ENCODE results near the gene KCNQ5. TPM values are rescaled to one million over a fixed set of nuclear protein-coding genes. Genes with fewer than 3 reads are reported as not detected.

The KCNQ5 gene
- total RNA-seq, 1 donor from 2014 or later, result 0.08 TPM

DNA sequence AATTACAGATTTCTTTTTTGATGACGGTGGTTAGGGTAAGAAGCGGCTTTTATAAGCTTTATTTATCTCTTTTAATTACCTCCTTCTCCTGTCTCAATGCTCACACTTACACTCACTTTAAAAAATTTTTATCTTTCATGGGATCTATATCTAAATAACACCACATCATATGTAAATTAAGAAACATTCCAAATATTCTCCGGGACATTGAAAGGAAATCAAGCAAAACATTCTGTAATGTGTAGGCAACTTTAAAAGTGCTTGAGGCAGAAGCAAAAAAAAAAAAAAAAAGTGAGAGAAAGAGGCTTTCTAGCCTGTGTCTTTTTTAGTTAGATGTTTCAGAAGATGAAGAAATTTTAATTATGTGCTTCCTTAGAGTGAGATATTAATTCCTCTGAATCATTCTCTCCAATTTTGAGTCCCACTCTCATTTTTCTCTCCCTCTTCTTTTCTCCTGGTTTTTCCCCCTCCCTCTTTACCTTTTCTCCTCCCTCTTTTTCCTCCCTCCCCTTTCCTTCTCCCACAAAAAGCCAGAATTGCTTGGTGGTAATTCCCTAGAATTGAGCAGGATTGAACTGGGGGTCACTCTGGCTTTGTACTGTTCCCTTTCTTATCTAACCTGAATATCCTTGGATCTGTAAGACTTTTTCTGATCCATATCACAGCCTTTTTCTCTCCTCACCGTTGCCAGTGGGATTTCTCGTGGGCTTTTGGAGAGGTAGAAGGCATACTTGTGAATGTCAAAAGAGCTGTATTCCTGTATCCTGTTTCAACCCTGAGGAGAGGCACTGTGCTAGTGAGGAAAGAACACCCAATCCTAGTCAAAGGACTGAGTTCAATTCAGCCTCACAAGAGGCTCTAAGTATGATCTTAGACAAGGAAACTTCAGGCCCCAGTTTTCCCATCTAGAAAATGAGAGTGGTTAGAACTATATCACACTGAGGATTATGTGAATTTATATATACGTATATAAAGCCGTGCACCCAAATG is 30.4 kb downstream of the KCNQ5 start:
- no peak overlapping the region for H3K27ac Mint-ChIP-seq (ENCODE audit: unreplicated experiment)
- H3K9me3 Mint-ChIP-seq (ENCODE audit: unreplicated experiment), result no peaks in the 10 kb centered on the region
- peaks cover 1% of the 10 kb centered on the region for H3K27me3 Mint-ChIP-seq (ENCODE audit: unreplicated experiment)
- H3K36me3 Mint-ChIP-seq (ENCODE audit: low read depth, unreplicated experiment), result no peaks in the 10 kb centered on the region
- TF ChIP-seq, protein P1, sequence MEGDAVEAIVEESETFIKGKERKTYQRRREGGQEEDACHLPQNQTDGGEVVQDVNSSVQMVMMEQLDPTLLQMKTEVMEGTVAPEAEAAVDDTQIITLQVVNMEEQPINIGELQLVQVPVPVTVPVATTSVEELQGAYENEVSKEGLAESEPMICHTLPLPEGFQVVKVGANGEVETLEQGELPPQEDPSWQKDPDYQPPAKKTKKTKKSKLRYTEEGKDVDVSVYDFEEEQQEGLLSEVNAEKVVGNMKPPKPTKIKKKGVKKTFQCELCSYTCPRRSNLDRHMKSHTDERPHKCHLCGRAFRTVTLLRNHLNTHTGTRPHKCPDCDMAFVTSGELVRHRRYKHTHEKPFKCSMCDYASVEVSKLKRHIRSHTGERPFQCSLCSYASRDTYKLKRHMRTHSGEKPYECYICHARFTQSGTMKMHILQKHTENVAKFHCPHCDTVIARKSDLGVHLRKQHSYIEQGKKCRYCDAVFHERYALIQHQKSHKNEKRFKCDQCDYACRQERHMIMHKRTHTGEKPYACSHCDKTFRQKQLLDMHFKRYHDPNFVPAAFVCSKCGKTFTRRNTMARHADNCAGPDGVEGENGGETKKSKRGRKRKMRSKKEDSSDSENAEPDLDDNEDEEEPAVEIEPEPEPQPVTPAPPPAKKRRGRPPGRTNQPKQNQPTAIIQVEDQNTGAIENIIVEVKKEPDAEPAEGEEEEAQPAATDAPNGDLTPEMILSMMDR (IDR thresholded peaks at IDR 0.05; ENCODE audit: unreplicated experiment), result no peak
- no peak overlapping the region for H3K4me3 Mint-ChIP-seq (ENCODE audit: unreplicated experiment)
- DNase-seq (ENCODE audit: low spot score), result no peak
- H3K4me1 Mint-ChIP-seq (ENCODE audit: unreplicated experiment), result no peaks in the 10 kb centered on the region

DNA sequence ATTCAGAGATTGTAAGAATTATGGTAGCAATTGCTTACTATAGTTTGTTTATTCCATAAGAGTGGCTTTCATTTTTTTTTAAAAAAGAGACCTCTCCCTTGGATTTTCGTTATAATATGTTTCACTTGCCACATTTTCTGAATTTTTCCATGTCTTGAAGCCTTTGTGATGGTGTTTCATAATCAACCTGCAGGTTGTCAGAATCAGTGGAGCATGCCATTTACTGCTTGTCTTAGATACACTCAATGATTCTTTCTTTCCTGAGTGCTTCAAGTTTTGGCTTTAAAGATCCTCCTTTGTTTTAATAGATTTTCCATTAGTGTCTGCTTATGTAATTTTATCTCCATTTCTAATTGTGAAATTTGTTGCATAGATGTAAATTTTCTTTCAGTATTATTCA is 31.2 kb downstream of the KCNQ5 start:
- Mint-ChIP-seq H3K27me3 (ENCODE audit: unreplicated experiment) (peaks cover 1% of the 10 kb centered on the region), H3K27ac (ENCODE audit: unreplicated experiment) (no peak overlapping the region), H3K9me3 (ENCODE audit: unreplicated experiment) (no peaks in the 10 kb centered on the region), H3K4me1 (ENCODE audit: unreplicated experiment) (no peaks in the 10 kb centered on the region), H3K36me3 (ENCODE audit: low read depth, unreplicated experiment) (no peaks in the 10 kb centered on the region), H3K4me3 (ENCODE audit: unreplicated experiment) (no peak overlapping the region)
- TF ChIP-seq, protein P1 (IDR thresholded peaks at IDR 0.05; ENCODE audit: unreplicated experiment), result no peak
- DNase-seq (ENCODE audit: low spot score), result no peak

DNA sequence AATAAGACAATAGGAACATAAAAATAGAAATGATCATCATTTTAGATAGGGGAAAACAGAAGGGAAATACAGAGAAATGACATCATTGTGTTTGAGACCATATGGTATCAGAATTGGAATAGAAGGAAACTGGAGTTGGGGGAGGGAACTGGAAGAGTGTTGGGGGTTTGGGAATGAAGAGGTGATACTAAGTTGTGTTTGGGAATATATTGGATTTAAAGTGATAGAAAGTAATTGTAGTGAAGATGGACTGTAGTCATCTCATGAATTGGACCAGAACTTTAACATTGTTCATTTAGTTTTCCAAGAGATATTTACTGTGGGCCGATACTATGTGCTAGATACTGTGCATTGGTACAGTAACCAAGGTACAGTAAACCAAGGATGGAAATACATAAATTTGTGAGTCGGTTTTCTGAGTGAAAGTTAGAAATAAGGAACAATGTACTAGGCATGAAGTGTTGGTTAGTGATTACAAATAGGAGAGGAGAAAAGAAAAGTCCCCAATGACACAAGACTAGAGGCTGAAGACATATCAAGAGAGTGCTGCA is 32.3 kb downstream of the KCNQ5 start:
- Mint-ChIP-seq H3K4me3 (ENCODE audit: unreplicated experiment) (no peak overlapping the region), H3K4me1 (ENCODE audit: unreplicated experiment) (no peaks in the 10 kb centered on the region), H3K27me3 (ENCODE audit: unreplicated experiment) (peaks cover 1% of the 10 kb centered on the region), H3K9me3 (ENCODE audit: unreplicated experiment) (no peaks in the 10 kb centered on the region), H3K36me3 (ENCODE audit: low read depth, unreplicated experiment) (no peaks in the 10 kb centered on the region), H3K27ac (ENCODE audit: unreplicated experiment) (no peak overlapping the region)
- TF ChIP-seq, protein P1 (IDR thresholded peaks at IDR 0.05; ENCODE audit: unreplicated experiment), result no peak
- no peak for DNase-seq (ENCODE audit: low spot score)

DNA sequence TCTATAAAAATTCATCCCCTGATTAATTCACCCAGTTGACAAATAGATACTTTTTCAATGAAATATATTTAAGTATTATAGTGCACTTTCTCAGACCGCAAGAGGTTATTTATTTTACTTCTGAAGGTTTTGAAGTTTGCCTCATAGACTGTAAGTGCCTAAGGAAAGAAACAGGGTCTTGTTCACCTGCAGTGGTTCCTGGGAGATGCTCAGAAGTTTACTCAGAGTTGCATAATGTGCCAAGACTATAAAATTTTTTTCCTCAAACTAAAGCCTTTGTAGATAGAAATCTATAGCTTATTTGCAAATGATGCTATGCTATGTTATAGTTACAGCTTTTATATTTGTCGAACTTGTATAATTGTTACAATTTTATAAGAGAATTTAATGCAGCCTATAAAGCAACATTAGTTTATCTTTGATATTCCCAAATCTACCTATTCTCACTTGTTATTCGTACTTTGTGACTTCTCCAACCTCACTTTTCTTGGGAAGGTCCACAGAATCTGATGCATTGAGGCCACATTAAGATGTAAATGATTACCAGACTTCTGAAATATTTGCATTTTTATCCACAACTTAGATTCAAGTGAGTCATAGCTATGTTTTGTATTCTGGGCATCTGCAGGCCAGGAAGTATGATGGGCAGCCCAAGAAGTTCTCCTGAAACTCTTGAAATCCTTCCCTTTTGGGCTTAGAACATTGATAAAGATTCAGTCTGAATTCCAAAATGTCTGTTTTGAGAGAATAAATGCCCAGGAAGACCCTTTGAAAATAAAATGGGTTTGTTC is 35.7 kb downstream of the KCNQ5 start:
- no peak overlapping the region for H3K4me3 Mint-ChIP-seq (ENCODE audit: unreplicated experiment)
- H3K27me3 Mint-ChIP-seq (ENCODE audit: unreplicated experiment), result peaks cover 1% of the 10 kb centered on the region
- H3K27ac Mint-ChIP-seq (ENCODE audit: unreplicated experiment), result no peak overlapping the region
- no peaks in the 10 kb centered on the region for H3K4me1 Mint-ChIP-seq (ENCODE audit: unreplicated experiment)
- no peaks in the 10 kb centered on the region for H3K9me3 Mint-ChIP-seq (ENCODE audit: unreplicated experiment)
- DNase-seq (ENCODE audit: low spot score), result no peak
- TF ChIP-seq, protein P1 (IDR thresholded peaks at IDR 0.05; ENCODE audit: unreplicated experiment), result no peak
- no peaks in the 10 kb centered on the region for H3K36me3 Mint-ChIP-seq (ENCODE audit: low read depth, unreplicated experiment)

All from endothelial cell (in vitro differentiated cells).